ENCODE data around the gene FAM193B. TPM values are rescaled to one million over a fixed set of nuclear protein-coding genes. Genes with fewer than 3 reads are reported as not detected.

The FAM193B gene
- total and polyA plus RNA-seq, 2 of the 13 experiments (the other 11 are each of a cell fraction or from before 2014, with no cell fraction given) = 21.2 to 40.9 TPM

- TF ChIP-seq, protein P1, sequence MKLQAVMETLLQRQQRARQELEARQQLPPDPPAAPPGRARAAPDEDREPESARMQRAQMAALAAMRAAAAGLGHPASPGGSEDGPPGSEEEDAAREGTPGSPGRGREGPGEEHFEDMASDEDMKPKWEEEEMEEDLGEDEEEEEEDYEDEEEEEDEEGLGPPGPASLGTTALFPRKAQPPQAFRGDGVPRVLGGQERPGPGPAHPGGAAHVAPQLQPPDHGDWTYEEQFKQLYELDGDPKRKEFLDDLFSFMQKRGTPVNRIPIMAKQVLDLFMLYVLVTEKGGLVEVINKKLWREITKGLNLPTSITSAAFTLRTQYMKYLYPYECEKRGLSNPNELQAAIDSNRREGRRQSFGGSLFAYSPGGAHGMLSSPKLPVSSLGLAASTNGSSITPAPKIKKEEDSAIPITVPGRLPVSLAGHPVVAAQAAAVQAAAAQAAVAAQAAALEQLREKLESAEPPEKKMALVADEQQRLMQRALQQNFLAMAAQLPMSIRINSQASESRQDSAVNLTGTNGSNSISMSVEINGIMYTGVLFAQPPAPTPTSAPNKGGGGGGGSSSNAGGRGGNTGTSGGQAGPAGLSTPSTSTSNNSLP (IDR thresholded peaks at IDR 0.05; ENCODE audit: low read depth, low read length) = peak; percentile 77
- TF ChIP-seq ZNF75D (CRISPR knock-in tag; IDR thresholded peaks at IDR 0.05; ENCODE audit: borderline replicate concordance) (no peak), FOXA3 (CRISPR knock-in tag; IDR thresholded peaks at IDR 0.05) (peak; percentile 93), TBX2 (CRISPR knock-in tag; IDR thresholded peaks at IDR 0.05; ENCODE audit: borderline replicate concordance) (peak; percentile 81), ZNF251 (CRISPR knock-in tag; IDR thresholded peaks at IDR 0.05) (no peak), THAP11 (CRISPR knock-in tag; IDR thresholded peaks at IDR 0.05) (peak; percentile 77), SP5 (CRISPR knock-in tag; IDR thresholded peaks at IDR 0.05; ENCODE audit: borderline replicate concordance, low read depth) (peak; percentile 56; the same call in 1 of the 2 replicates), ZBTB26 (CRISPR knock-in tag; IDR thresholded peaks at IDR 0.05; ENCODE audit: borderline replicate concordance) (no peak), NR2F6 (IDR thresholded peaks at IDR 0.05) (peak; percentile 76), NR2F6 (CRISPR knock-in tag; IDR thresholded peaks at IDR 0.05) (peak; percentile 43; the same call in 1 of the 2 replicates), PATZ1 (CRISPR knock-in tag; IDR thresholded peaks at IDR 0.05) (peak; percentile 76), ZNF577 (CRISPR knock-in tag; IDR thresholded peaks at IDR 0.05; ENCODE audit: borderline replicate concordance, low read depth) (no peak), MTA3 (CRISPR knock-in tag; IDR thresholded peaks at IDR 0.05) (no peak), ZNF564 (CRISPR knock-in tag; IDR thresholded peaks at IDR 0.05) (0 out of 2 replicates have a peak, but pooled peaks have one; percentile 50), YY1 (IDR thresholded peaks at IDR 0.05; ENCODE audit: insufficient read depth, insufficient replicate concordance, low read depth, low read length) (no peak), TARDBP (CRISPR knock-in tag; IDR thresholded peaks at IDR 0.05) (peak; percentile 50; the same call in 1 of the 2 replicates), ZFX (CRISPR knock-in tag; IDR thresholded peaks at IDR 0.05; ENCODE audit: low read depth) (peak; percentile 60), BCL6 (CRISPR knock-in tag; IDR thresholded peaks at IDR 0.05) (peak; percentile 55), GFI1 (CRISPR knock-in tag; IDR thresholded peaks at IDR 0.05; ENCODE audit: borderline replicate concordance) (peak; percentile 57; the same call in 1 of the 2 replicates), FOXK2 (IDR thresholded peaks at IDR 0.05) (peak; percentile 69), MEF2D (CRISPR knock-in tag; IDR thresholded peaks at IDR 0.05) (peak; percentile 66)
- TF ChIP-seq, protein P2, sequence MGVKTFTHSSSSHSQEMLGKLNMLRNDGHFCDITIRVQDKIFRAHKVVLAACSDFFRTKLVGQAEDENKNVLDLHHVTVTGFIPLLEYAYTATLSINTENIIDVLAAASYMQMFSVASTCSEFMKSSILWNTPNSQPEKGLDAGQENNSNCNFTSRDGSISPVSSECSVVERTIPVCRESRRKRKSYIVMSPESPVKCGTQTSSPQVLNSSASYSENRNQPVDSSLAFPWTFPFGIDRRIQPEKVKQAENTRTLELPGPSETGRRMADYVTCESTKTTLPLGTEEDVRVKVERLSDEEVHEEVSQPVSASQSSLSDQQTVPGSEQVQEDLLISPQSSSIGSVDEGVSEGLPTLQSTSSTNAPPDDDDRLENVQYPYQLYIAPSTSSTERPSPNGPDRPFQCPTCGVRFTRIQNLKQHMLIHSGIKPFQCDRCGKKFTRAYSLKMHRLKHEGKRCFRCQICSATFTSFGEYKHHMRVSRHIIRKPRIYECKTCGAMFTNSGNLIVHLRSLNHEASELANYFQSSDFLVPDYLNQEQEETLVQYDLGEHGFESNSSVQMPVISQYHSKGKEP (CRISPR knock-in tag; IDR thresholded peaks at IDR 0.05) = no peak
These were observed 34.1 kb upstream of the FAM193B start (continued) for GRCh38 chr5:177588413-177588909.
